Cardiac muscle cell (in vitro differentiated cells and primary cell): ENCODE data around the gene LRRC8B. TPM values are rescaled to one million over a fixed set of nuclear protein-coding genes. Genes with fewer than 3 reads are reported as not detected.

Experiments used
- DNase-seq, 2 donors: peaks; one replicate each; pipeline versions ENCODE4 v3.0.0 to v3.0.0-alpha.2; 2010 to 2017; ENCODE audit warnings: low read depth in 1 of 2, low spot score in 1 of 2
- H3K27ac ChIP-seq: fragments of 200-600 bp; sonication (generic); 2 replicates; pipeline ENCODE4 v1.5.1; 2016
- H3K27me3 ChIP-seq: fragments of 200-600 bp; sonication (generic); 2 replicates; pipeline ENCODE4 v1.6.0; 2016; ENCODE audit warnings: control low read depth
- H3K36me3 ChIP-seq: fragments of 200-600 bp; sonication (generic); 2 replicates; pipeline ENCODE4 v1.5.1; 2016; ENCODE audit warnings: control low read depth
- H3K4me1 ChIP-seq: fragments of 200-600 bp; sonication (generic); 2 replicates; pipeline ENCODE4 v1.8.1; 2017; ENCODE audit warnings: low read depth, mild to moderate bottlenecking, mixed run types
- H3K4me3 ChIP-seq: fragments of 200-600 bp; sonication (generic); 2 replicates; pipeline ENCODE4 v1.5.1; 2016; ENCODE audit warnings: mild to moderate bottlenecking
- H3K9me3 ChIP-seq: fragments of 200-600 bp; sonication (generic); 2 replicates; pipeline ENCODE4 v1.5.1; 2017; ENCODE audit warnings: low read depth, mild to moderate bottlenecking, control low read depth
- polyA plus RNA-seq: library from polyadenylated mRNA; unstranded; fragments of >200 nt; fragmentation: Nextera tagmentation; extraction: Ambion mirVana; gene quantifications from 2 replicates; pipeline ENCODE4 v1.2.1, GENCODE V29; 2016
- total RNA-seq: library from RNA; depleted of rRNA; stranded (reverse); fragments of >200 nt; gene quantifications from 2 replicates; pipeline ENCODE4 v1.2.3, GENCODE V29; 2016
- TF ChIP-seq, protein P1 (sequence below): IDR thresholded peaks from 2 replicates; pipeline ENCODE4 v1.5.1; 2012; ENCODE audit warnings: low read depth, mild to moderate bottlenecking, low read length

Gene LRRC8B
- total and polyA plus RNA-seq, 2 experiments from 2014 or later, result 6.0 to 6.6 TPM

DNA sequence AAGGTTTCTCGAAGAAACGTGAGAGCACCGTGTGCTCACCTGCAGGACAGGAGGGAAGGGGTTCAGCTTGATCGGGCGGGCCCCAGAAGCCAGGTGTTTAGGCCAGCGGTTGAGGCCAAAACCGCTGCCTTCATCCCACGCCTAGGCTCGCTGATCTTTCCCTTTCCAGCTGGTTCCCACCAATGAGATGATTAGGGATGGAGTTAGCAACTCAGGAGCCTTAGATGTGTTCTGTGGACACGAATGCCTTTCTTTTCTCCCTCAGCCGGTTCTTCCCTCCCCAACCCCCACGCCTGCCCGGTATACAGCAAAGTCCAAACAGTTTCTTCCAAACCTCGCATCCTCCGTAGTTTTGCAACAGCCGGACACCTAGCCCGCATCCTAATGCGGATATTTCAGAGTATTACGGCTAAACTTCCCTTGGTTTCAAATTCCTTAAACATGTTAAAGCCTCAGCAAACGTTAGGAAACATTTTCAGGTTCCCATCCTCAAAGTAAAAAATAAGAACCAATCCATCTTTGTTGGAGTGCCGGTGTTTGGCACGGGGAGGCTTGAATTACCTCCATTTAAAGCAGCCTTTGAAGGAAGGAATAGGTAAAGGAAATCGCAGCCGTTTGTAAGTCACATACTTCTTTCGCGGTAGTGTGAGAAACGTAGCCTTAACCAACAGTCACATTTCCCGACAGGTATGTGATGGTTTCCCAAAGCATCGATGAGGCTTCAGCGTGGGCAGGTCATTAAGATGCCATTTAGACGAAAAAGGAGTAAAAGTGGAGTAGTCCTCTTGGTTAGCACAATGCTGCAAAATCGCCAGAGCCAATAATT lies 109.4 kb downstream of the LRRC8B start:
- no peaks in the 10 kb centered on the region for H3K9me3 ChIP-seq
- TF ChIP-seq, protein P1, sequence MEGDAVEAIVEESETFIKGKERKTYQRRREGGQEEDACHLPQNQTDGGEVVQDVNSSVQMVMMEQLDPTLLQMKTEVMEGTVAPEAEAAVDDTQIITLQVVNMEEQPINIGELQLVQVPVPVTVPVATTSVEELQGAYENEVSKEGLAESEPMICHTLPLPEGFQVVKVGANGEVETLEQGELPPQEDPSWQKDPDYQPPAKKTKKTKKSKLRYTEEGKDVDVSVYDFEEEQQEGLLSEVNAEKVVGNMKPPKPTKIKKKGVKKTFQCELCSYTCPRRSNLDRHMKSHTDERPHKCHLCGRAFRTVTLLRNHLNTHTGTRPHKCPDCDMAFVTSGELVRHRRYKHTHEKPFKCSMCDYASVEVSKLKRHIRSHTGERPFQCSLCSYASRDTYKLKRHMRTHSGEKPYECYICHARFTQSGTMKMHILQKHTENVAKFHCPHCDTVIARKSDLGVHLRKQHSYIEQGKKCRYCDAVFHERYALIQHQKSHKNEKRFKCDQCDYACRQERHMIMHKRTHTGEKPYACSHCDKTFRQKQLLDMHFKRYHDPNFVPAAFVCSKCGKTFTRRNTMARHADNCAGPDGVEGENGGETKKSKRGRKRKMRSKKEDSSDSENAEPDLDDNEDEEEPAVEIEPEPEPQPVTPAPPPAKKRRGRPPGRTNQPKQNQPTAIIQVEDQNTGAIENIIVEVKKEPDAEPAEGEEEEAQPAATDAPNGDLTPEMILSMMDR, result no peak
- peaks cover 13% of the 10 kb centered on the region for H3K27me3 ChIP-seq
- no peak overlapping the region for H3K27ac ChIP-seq
- peak; percentile 26 to 61 for DNase-seq
- peak overlapping the region; percentile 65 for H3K4me3 ChIP-seq
- peaks cover 10% of the 10 kb centered on the region for H3K4me1 ChIP-seq
- H3K36me3 ChIP-seq, result no peaks in the 10 kb centered on the region

DNA sequence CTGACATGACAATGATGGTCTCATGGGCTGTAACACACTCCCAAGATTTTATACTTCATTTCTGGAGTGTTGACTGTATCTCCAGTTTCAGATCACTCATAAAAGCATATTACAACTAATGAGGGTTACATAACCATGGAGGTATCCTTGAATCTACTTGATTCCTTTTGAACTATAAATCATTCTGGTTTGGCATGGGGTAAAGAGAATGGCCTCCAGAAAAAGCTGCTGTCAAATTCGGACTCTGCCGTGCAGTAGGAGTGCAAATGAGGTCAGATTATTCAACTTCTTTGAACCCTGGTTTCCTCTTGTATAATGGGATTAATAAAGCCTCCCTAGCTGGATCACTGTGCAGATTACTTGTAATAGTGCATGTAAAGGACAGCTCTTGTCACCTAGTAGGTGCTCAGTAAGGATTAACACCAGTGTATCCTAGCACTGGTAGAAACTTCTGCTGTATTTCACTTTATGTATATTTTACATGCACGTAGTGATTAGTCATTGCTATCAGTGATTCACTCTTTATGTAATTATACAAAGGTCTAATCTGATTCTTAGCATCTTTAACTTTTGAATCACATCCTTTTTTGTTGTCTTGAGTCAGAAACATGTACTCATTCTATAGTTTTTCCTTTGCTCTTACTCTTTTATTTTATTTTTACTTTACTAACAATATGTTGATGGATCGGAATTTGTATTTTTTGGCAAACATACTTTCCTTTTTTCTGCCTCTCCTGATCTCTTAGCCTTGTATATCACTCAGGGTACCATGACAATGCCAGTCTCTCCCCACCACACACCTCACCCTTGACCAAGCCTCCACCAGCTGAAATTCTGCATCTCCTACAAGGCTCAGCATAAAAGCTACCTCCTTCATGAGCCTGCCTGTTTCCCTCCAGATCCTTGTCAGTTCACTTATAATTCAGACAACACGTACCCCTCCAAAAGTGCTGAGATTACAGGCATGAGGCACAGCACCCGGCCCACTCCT lies 111.5 kb downstream of the LRRC8B start:
- Histone ChIP-seq H3K27ac (no peak overlapping the region), H3K4me3 (no peak overlapping the region), H3K9me3 (no peaks in the 10 kb centered on the region), H3K36me3 (no peaks in the 10 kb centered on the region), H3K4me1 (peaks cover 13% of the 10 kb centered on the region), H3K27me3 (peaks cover 13% of the 10 kb centered on the region)
- peak in 1 of 2 donors; percentile 50 for DNase-seq
- TF ChIP-seq, protein P1, result no peak

DNA sequence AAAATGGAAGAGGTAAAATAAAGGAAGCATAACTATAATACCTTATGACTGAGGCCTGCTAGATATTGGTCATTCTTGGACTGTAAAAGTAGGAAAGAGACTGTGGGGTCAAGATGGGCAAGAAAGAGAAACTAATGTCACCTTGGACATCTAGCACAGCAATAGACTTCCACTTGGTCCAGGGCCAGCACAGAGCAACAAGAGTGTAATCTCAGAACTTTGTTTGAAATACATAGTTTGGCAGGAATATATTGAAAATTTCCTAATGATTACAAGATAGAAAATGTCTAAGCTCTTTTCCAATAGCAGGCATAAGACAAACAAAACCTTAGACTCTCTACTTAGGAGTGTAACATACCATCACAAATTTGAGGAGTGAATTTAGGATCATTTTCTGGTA lies 112.9 kb downstream of the LRRC8B start:
- Histone ChIP-seq H3K27ac (no peak overlapping the region), H3K36me3 (no peaks in the 10 kb centered on the region), H3K27me3 (peaks cover 13% of the 10 kb centered on the region), H3K4me3 (no peak overlapping the region), H3K9me3 (no peaks in the 10 kb centered on the region), H3K4me1 (peaks cover 3% of the 10 kb centered on the region)
- DNase-seq, result no peak
- TF ChIP-seq, protein P1, result no peak

DNA sequence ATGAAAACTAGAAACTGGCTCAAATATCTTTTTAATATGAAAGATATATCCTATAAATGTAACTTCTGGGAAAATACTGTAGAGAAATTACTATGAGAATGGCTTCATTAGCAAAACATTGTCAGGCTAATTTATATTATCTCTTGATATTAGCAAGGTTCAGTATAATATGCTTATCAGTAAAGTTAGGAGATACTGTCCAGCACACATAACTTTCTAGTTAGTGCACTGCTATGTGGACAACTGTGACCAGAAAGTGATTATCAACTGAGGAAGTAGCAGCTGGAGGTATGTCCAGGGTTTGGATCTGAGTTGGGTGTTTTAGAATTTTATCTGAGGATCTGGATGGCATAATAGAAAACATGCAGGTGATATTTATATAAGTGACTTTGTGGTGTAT lies 115.8 kb downstream of the LRRC8B start:
- H3K36me3 ChIP-seq, result no peaks in the 10 kb centered on the region

DNA sequence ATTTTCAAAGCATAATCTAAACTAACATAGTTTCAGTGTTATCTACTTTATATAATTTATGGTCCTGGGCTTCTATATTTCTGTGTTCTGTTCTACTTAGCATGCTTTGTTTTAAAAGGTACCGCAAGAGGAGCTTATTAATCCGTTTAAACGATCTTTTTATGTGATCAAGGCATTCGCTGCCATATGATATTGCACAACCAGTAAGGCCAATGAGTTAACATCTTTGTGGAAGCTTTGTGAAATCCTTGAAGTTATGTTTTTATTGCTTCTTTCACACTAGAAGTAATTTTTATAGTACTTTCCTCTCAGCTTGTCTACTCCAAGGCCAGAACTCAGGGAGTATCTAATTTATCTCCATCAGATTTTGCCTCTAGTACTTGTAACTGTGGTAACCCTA lies 117.2 kb downstream of the LRRC8B start:
- DNase-seq, result no peak
- H3K36me3 ChIP-seq, result no peaks in the 10 kb centered on the region

More for the DNA sequence above, 115.8 kb downstream of the LRRC8B start:
- Histone ChIP-seq H3K4me1 (peaks cover 3% of the 10 kb centered on the region), H3K27ac (no peak overlapping the region), H3K27me3 (peaks cover 4% of the 10 kb centered on the region), H3K4me3 (no peak overlapping the region), H3K9me3 (no peaks in the 10 kb centered on the region)
- TF ChIP-seq, protein P1, result no peak
- DNase-seq, result no peak

More for the DNA sequence above, 117.2 kb downstream of the LRRC8B start:
- H3K4me3 ChIP-seq, result no peak overlapping the region
- TF ChIP-seq, protein P1, result no peak
- H3K27me3 ChIP-seq, result no peaks in the 10 kb centered on the region
- H3K4me1 ChIP-seq, result peaks cover 3% of the 10 kb centered on the region
- no peak overlapping the region for H3K27ac ChIP-seq
- H3K9me3 ChIP-seq, result no peaks in the 10 kb centered on the region
